H1 (cell line): ENCODE data around the gene CLEC4F. TPM values are rescaled to one million over a fixed set of nuclear protein-coding genes. Genes with fewer than 3 reads are reported as not detected.

ENCODE experiments used
- CTCF ChIA-PET: fragments of 300-600 bp; sonication (Branson Sonifier 250); formaldehyde crosslinking; loops from one replicate; lab custom pipeline; 2021; ENCODE audit not compliant: partially characterized antibody; lab: Charles Lee
- POLR2A ChIA-PET: fragments of 300-600 bp; sonication (Branson Sonifier 250); formaldehyde crosslinking; loops from one replicate; lab custom pipeline; 2021; ENCODE audit warnings: inconsistent platforms; ENCODE audit not compliant: partially characterized antibody; lab: Charles Lee
- DNase-seq, 2 experiments: peaks; one replicate each; pipeline versions ENCODE4 v3.0.0 to v3.0.0-alpha.2; 2010 to 2022; ENCODE audit warnings: low spot score in 2 of 2, low read depth in 1 of 2, mixed read lengths in 1 of 2
- FAIRE-seq: peaks from 2 replicates; lab custom pipeline; 2011; peaks lifted over from hg19 to GRCh38; lab: Jason Lieb, UNC
- H2AFZ ChIP-seq: 2 replicates; pipeline ENCODE4 v1.8.1; 2012; ENCODE audit warnings: low read length, inconsistent platforms
- H2AK5ac ChIP-seq: 2 replicates; pipeline ENCODE4 v1.6.1; 2013; ENCODE audit warnings: low read depth, low read length
- H2BK120ac ChIP-seq: replicated peaks from 2 replicates; pipeline ENCODE3; 2013; ENCODE audit warnings: low read depth, low read length, inconsistent platforms
- H2BK12ac ChIP-seq: 2 replicates; pipeline ENCODE4 v1.6.1; 2013; ENCODE audit warnings: low read depth, low read length
- H2BK15ac ChIP-seq: 2 replicates; pipeline ENCODE4 v1.6.1; 2013; ENCODE audit warnings: low read length
- H2BK20ac ChIP-seq: 2 replicates; pipeline ENCODE4 v1.6.1; 2013; ENCODE audit warnings: low read length
- H2BK5ac ChIP-seq: 2 replicates; pipeline ENCODE4 v1.6.1; 2013; ENCODE audit warnings: low read depth, low read length
- H3K14ac ChIP-seq: 2 replicates; pipeline ENCODE4 v1.6.1; 2013; ENCODE audit warnings: inconsistent platforms; ENCODE audit not compliant: insufficient read length
- H3K18ac ChIP-seq: 2 replicates; pipeline ENCODE4 v1.6.1; 2013; ENCODE audit warnings: low read length; ENCODE audit errors: extremely low read depth
- H3K23ac ChIP-seq: 2 replicates; pipeline ENCODE4 v1.6.1; 2013; ENCODE audit warnings: inconsistent platforms; ENCODE audit not compliant: insufficient read length
- H3K23me2 ChIP-seq: 2 replicates; pipeline ENCODE4 v1.6.1; 2013; ENCODE audit warnings: low read depth, low read length
- H3K27ac ChIP-seq: 2 replicates; pipeline ENCODE4 v1.6.1; 2011; ENCODE audit warnings: low read depth, low read length, inconsistent platforms
- H3K27me3 ChIP-seq, 4 experiments: replicated peaks in 1 of 4; 1 replicate in 1 of 4; 2 replicates in 3 of 4; pipeline versions ENCODE4 v1.6.1 to v1.8.1; 2011 to 2013; ENCODE audit warnings: low read length in 3 of 4, mild to moderate bottlenecking in 3 of 4, inconsistent platforms in 2 of 4, mixed read lengths in 2 of 4, moderate library complexity in 1 of 4; ENCODE audit not compliant: control insufficient read depth in 3 of 4, insufficient read depth in 3 of 4; ENCODE audit errors: extremely low read depth in 1 of 4
- H3K36me3 ChIP-seq, 4 experiments: 2 replicates each; pipeline versions ENCODE4 v1.6.1 to v1.8.1; 2011 to 2013; ENCODE audit warnings: mild to moderate bottlenecking in 4 of 4, low read length in 3 of 4, moderate library complexity in 2 of 4, control low read depth in 1 of 4, inconsistent platforms in 1 of 4; ENCODE audit not compliant: insufficient read depth in 4 of 4, control insufficient read depth in 2 of 4
- H3K4ac ChIP-seq: replicated peaks from 2 replicates; pipeline ENCODE3; 2013; ENCODE audit warnings: low read length, low read depth, mixed read lengths, inconsistent platforms; ENCODE audit not compliant: insufficient read length
- H3K4me1 ChIP-seq, 4 experiments: replicated peaks in 1 of 4; 1 replicate in 1 of 4; 2 replicates in 3 of 4; pipeline versions ENCODE4 v1.6.1 to v1.8.1; 2011 to 2013; ENCODE audit warnings: low read length in 3 of 4, inconsistent platforms in 2 of 4, mixed read lengths in 1 of 4; ENCODE audit not compliant: insufficient read depth in 4 of 4, control insufficient read depth in 3 of 4
- H3K4me2 ChIP-seq, 2 experiments: 2 replicates each; pipeline versions ENCODE4 v1.6.1 to v1.8.1; 2011 to 2013; ENCODE audit warnings: low read depth in 2 of 2, low read length in 2 of 2, control low read depth in 1 of 2, inconsistent platforms in 1 of 2, mild to moderate bottlenecking in 1 of 2; ENCODE audit not compliant: insufficient read depth in 1 of 2
- H3K4me3 ChIP-seq, 4 experiments: fragments of 200-600, 300-600 bp in 1 of 4; sonication (generic), shearing (Covaris generic), sonication (Bioruptor Twin) in 1 of 4; 2 replicates each; pipeline versions ENCODE4 v1.5.1 to v1.8.1; 2011 to 2016; ENCODE audit warnings: low read length in 4 of 4, low read depth in 3 of 4, control low read depth in 2 of 4, inconsistent platforms in 2 of 4, mild to moderate bottlenecking in 2 of 4, mixed read lengths in 1 of 4, moderate library complexity in 1 of 4; ENCODE audit not compliant: insufficient read depth in 2 of 4; ENCODE audit errors: extremely low read depth in 1 of 4
- H3K56ac ChIP-seq: replicated peaks from 2 replicates; pipeline ENCODE3; 2013; ENCODE audit warnings: low read depth, mild to moderate bottlenecking, mixed read lengths, low read length, inconsistent platforms; ENCODE audit not compliant: insufficient read length
- H3K79me1 ChIP-seq: 2 replicates; pipeline ENCODE4 v1.6.1; 2013; ENCODE audit warnings: low read depth, low read length, control low read depth
- H3K79me2 ChIP-seq, 2 experiments: 2 replicates each; pipeline versions ENCODE4 v1.6.1 to v1.8.1; 2012 to 2013; ENCODE audit warnings: low read length in 2 of 2, mild to moderate bottlenecking in 2 of 2, inconsistent platforms in 1 of 2; ENCODE audit not compliant: insufficient read depth in 2 of 2, control insufficient read depth in 1 of 2
- H3K9ac ChIP-seq, 4 experiments: replicated peaks in 1 of 4; 1 replicate in 1 of 4; 2 replicates in 3 of 4; pipeline versions ENCODE4 v1.6.1 to v1.8.1; 2011 to 2013; ENCODE audit warnings: low read depth in 3 of 4, low read length in 3 of 4, control low read depth in 2 of 4, mild to moderate bottlenecking in 2 of 4, moderate library complexity in 2 of 4, inconsistent platforms in 1 of 4; ENCODE audit errors: extremely low read depth in 1 of 4
- H3K9me3 ChIP-seq, 2 experiments: 2 replicates each; pipeline versions ENCODE4 v1.6.1 to v1.8.1; 2012 to 2013; ENCODE audit warnings: mild to moderate bottlenecking in 2 of 2, moderate library complexity in 2 of 2, control low read depth in 1 of 2, inconsistent platforms in 1 of 2, low read depth in 1 of 2, low read length in 1 of 2, mixed read lengths in 1 of 2; ENCODE audit not compliant: insufficient read depth in 2 of 2
- H4K20me1 ChIP-seq, 2 experiments: replicated peaks in 1 of 2; 2 replicates each; pipeline versions ENCODE3 to v1.8.1; 2011 to 2013; ENCODE audit warnings: inconsistent platforms in 2 of 2, low read length in 2 of 2, mild to moderate bottlenecking in 1 of 2; ENCODE audit not compliant: insufficient read depth in 2 of 2, control insufficient read depth in 1 of 2
- H4K5ac ChIP-seq: 2 replicates; pipeline ENCODE4 v1.6.1; 2013; ENCODE audit warnings: low read length, low read depth, mixed read lengths, inconsistent platforms; ENCODE audit not compliant: insufficient read length
- H4K8ac ChIP-seq: 2 replicates; pipeline ENCODE4 v1.8.0; 2013; ENCODE audit warnings: mild to moderate bottlenecking, moderate library complexity, low read length, inconsistent platforms; ENCODE audit not compliant: insufficient read depth; ENCODE audit errors: extremely low read depth
- H4K91ac ChIP-seq: replicated peaks from 2 replicates; pipeline ENCODE3; 2013; ENCODE audit warnings: low read length, mixed read lengths, inconsistent platforms; ENCODE audit not compliant: insufficient read length
- BACH1 ChIP-seq: IDR thresholded peaks from 2 replicates; pipeline ENCODE4 v1.6.1; 2012; ENCODE audit warnings: low read length, improper control_type of control experiment
- MAFK ChIP-seq: IDR thresholded peaks from 2 replicates; pipeline ENCODE4 v1.6.1; 2012; ENCODE audit warnings: low read depth, mild to moderate bottlenecking, improper control_type of control experiment, low read length
- WGBS, 2 experiments: shearing (Covaris generic) in 1 of 2; methylation state at CpG; one replicate each; pipeline versions ENCODE4 v1.1.6 to v1.1.7; 2013 to 2015; ENCODE audit warnings: low lambda C conversion rate in 2 of 2, mixed read lengths in 2 of 2, inconsistent platforms in 1 of 2, low coverage in 1 of 2, missing lambda C conversion rate in 1 of 2; ENCODE audit not compliant: insufficient replicate concordance in 2 of 2, insufficient coverage in 1 of 2, insufficient read length in 1 of 2; ENCODE audit errors: extremely low coverage in 1 of 2, missing lambda C conversion rate in 1 of 2; 5-methylcytosine and 5-hydroxymethylcytosine counted together
- polyA plus RNA-seq, 7 experiments: library from polyadenylated mRNA; depleted of rRNA in 3 of 7; stranded (reverse) in 5 of 7; unstranded in 2 of 7; fragments of >200 nt in 5 of 7; fragments of 200-250 nt in 2 of 7; gene quantifications; 1 replicate in 5 of 7; 2 replicates in 1 of 7; 4 replicates in 1 of 7; pipeline versions ENCODE4 v1.2.1 to v1.2.3, GENCODE V29; 2011 to 2013; ENCODE audit warnings: missing spikeins in 2 of 7, mixed read lengths in 2 of 7
- total RNA-seq: library from RNA; stranded (reverse); fragmentation: NEBNext Ultra II Directional; extraction: Animal tissue kit (Norgen Biotek cat#: 25700); gene quantifications from 2 replicates; pipeline ENCODE4 v1.2.1, GENCODE V29; 2021
- TF ChIP-seq, protein P1 (sequence below): IDR thresholded peaks from 2 replicates; pipeline ENCODE4 v1.6.1; 2012; ENCODE audit warnings: inconsistent platforms

The CLEC4F gene
- total and polyA plus RNA-seq, 2 of the 8 experiments (the other 6 are each of a cell fraction or from before 2014, with no cell fraction given) = not detected

DNA sequence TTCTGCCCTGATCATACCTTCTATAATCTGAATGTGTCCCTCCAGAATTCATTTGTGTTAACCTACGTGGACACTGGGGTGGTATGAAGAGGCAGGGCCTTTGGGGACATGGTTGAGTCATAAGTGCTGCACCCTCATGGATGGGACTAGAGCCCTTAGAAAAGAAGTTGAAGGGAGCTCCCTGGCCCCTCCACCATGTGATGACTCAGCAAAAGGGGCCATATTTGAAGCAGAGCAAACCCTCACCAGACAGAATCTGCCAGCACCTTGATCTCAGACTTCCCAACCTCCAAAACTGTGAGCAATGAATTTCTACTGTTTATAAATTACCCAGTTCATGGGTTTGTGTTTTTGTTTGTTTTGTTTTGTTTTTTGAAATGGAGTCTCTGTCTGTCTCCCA, 48.6 kb upstream of the CLEC4F start:
- no peaks in the 10 kb centered on the region; the same call in 1 of the 2 replicates for H3K23me2 ChIP-seq
- no peak overlapping the region for H3K14ac ChIP-seq
- no peak overlapping the region for H2BK5ac ChIP-seq
- ChIA-PET CTCF (interaction anchor here (0.6 to 21.7 kb wide), 11 partner anchors 7 to 116 kb away, joined by 4 to 513 read pairs (median 57); partner anchors contain the start of genes ATP6V1B1 and FIGLA), POLR2A (no interaction called here)
- no peak overlapping the region for H3K27ac ChIP-seq
- no peak overlapping the region for H3K4ac ChIP-seq
- no peak overlapping the region for H2BK20ac ChIP-seq
- H4K91ac ChIP-seq = no peak overlapping the region
- H2BK120ac ChIP-seq = no peak overlapping the region
- peaks cover 0 to 2% of the 10 kb centered on the region in 2 experiments for H4K20me1 ChIP-seq
- peaks cover 1 to 40% (median 15%) of the 10 kb centered on the region in 4 experiments for H3K27me3 ChIP-seq
- 0 out of 2 replicates have a peak overlapping the region, but pooled peaks have one; percentile 40 for H2AFZ ChIP-seq
- H3K9me3 ChIP-seq = no peaks in the 10 kb centered on the region
- 87% methylated on average over 1 of the region's 1 CpG; no CpG with 5 or more reads in 1 of the 2 experiments for WGBS, 2 experiments
- H3K23ac ChIP-seq = no peak overlapping the region
- H3K4me1 ChIP-seq = no peaks in the 10 kb centered on the region
- H3K4me2 ChIP-seq = no peak overlapping the region
- no peak overlapping the region for H3K4me3 ChIP-seq
- H2BK15ac ChIP-seq = no peak overlapping the region
- peak; percentile 83 for TF ChIP-seq BACH1
- TF ChIP-seq, protein P1, sequence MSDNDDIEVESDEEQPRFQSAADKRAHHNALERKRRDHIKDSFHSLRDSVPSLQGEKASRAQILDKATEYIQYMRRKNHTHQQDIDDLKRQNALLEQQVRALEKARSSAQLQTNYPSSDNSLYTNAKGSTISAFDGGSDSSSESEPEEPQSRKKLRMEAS = no peak
- TF ChIP-seq MAFK = peak; percentile 89
- H3K36me3 ChIP-seq = no peaks in the 10 kb centered on the region
- no peak for DNase-seq
- no peak overlapping the region for H2AK5ac ChIP-seq
- no peak for FAIRE-seq
- no peak overlapping the region for H3K56ac ChIP-seq
- H4K5ac ChIP-seq = no peak overlapping the region
- H3K79me1 ChIP-seq = no peaks in the 10 kb centered on the region
- no peak overlapping the region for H4K8ac ChIP-seq
- no peak overlapping the region for H2BK12ac ChIP-seq
- no peak overlapping the region for H3K18ac ChIP-seq
- no peak overlapping the region for H3K9ac ChIP-seq
- no peaks in the 10 kb centered on the region for H3K79me2 ChIP-seq
